Right atrium auricular region (tissue), 2 donors: ENCODE measurements around the gene NEU1. TPM values are rescaled to one million over a fixed set of nuclear protein-coding genes. Genes with fewer than 3 reads are reported as not detected.
"Not testable (repeated sequence)": the region's sequence is repeated elsewhere in the genome, so short reads cannot be mapped to it uniquely, and the experiment has no call there.

Source experiments
- DNase-seq: peaks from one replicate; pipeline ENCODE4 v3.0.0-alpha.2; 2019; ENCODE audit warnings: low spot score
- H3K27ac ChIP-seq, 2 donors: fragments of 200-600 bp; sonication (generic); 1 replicate in 1 of 2; 2 replicates in 1 of 2; pipeline ENCODE4 v1.5.1; 2016 to 2019
- H3K27me3 ChIP-seq, 2 donors: fragments of 200-600 bp; sonication (generic); one replicate each; pipeline versions ENCODE4 v1.5.1 to v1.6.0; 2017 to 2019
- H3K36me3 ChIP-seq: fragments of 200-600 bp; sonication (generic); one replicate; pipeline ENCODE4 v1.5.1; 2016
- H3K4me1 ChIP-seq, 2 donors: fragments of 200-600 bp; sonication (generic); one replicate each; pipeline versions ENCODE4 v1.5.1 to v1.6.0; 2017 to 2019
- H3K4me3 ChIP-seq, 2 donors: fragments of 200-600 bp; sonication (generic); 1 replicate in 1 of 2; 2 replicates in 1 of 2; pipeline ENCODE4 v1.5.1; 2017 to 2019; ENCODE audit warnings: mild to moderate bottlenecking in 1 of 2, moderate library complexity in 1 of 2
- H3K9me3 ChIP-seq, 2 donors: fragments of 200-600 bp; sonication (generic); one replicate each; pipeline ENCODE4 v1.5.1; 2019
- total RNA-seq, 2 donors: library from RNA; depleted of rRNA; stranded (reverse); fragments of >200 nt; gene quantifications; one replicate each; pipeline ENCODE4 v1.1.0, GENCODE V29; 2016
- TF ChIP-seq, protein P1 (sequence below), 2 donors: fragments of 200-600 bp; sonication (generic); IDR thresholded peaks; one replicate each; pipeline ENCODE4 v1.5.1; 2019; ENCODE audit warnings: antibody characterized with exemption in 2 of 2

The NEU1 gene
- total RNA-seq: 10 to 100 TPM; 28.0 to 37.7 TPM

DNA sequence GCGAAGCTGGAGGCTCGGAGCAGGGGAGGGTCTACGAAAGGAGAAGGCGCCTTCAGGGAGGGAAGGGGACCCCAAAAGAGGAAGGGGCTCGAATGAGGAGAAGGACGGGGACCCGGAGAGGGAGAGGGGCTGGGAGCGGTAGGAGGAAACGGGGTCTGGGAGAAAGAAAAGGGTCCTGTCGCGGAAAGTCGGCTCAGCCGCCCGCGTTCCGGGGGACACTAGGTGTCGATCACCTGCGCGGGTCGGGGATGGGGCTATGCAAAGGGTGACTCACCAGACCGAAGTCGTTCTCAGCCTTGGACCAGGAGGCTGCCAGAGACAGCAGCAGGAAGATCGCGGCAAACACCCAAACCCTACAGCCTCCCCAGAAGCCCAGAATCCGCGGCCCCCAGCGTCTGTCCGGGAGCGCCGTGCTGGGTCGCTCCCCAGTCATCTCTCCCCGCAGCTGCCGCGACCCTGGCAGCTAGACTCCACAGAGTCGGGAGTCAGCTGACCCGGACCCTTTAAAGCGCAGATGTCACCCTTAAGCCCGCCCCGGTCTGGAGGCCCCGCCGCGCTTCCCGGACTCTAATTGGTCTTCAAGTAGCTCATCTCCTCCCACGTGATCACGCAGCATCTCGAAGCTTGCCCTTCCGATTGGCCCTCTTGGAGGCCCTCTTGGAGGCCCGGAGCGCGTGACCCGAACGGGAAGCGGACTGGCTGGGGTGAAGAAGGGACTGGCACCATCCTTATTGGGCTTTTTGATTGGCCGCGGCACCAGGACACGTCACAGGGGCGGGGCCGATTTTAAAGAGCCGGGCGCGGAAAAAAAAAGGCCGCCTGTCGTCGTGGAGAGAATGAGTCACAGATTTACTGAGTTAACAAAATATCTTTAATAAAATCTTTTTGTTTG lies at the start of gene NEU1:
NEU1 (minus strand) TSS at position 478 of the 892 bp plus-strand sequence; CDS start at position 433, 45 bp downstream.
- Histone ChIP-seq H3K4me1 (peaks cover 0 to 21% of the 10 kb centered on the region in 2 donors), H3K27ac (peak within 1 kb of the TSS; percentile 91 to 92), H3K27me3 (no peaks in the 10 kb centered on the region), H3K36me3 (peaks cover 31% of the 10 kb centered on the region), H3K9me3 (no peaks in the 10 kb centered on the region), H3K4me3 (peak within 1 kb of the TSS; percentile 73 to 78)
- DNase-seq: peak; percentile 100
- TF ChIP-seq, protein P1, sequence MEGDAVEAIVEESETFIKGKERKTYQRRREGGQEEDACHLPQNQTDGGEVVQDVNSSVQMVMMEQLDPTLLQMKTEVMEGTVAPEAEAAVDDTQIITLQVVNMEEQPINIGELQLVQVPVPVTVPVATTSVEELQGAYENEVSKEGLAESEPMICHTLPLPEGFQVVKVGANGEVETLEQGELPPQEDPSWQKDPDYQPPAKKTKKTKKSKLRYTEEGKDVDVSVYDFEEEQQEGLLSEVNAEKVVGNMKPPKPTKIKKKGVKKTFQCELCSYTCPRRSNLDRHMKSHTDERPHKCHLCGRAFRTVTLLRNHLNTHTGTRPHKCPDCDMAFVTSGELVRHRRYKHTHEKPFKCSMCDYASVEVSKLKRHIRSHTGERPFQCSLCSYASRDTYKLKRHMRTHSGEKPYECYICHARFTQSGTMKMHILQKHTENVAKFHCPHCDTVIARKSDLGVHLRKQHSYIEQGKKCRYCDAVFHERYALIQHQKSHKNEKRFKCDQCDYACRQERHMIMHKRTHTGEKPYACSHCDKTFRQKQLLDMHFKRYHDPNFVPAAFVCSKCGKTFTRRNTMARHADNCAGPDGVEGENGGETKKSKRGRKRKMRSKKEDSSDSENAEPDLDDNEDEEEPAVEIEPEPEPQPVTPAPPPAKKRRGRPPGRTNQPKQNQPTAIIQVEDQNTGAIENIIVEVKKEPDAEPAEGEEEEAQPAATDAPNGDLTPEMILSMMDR (IDR thresholded peaks at IDR 0.05): no peak

DNA sequence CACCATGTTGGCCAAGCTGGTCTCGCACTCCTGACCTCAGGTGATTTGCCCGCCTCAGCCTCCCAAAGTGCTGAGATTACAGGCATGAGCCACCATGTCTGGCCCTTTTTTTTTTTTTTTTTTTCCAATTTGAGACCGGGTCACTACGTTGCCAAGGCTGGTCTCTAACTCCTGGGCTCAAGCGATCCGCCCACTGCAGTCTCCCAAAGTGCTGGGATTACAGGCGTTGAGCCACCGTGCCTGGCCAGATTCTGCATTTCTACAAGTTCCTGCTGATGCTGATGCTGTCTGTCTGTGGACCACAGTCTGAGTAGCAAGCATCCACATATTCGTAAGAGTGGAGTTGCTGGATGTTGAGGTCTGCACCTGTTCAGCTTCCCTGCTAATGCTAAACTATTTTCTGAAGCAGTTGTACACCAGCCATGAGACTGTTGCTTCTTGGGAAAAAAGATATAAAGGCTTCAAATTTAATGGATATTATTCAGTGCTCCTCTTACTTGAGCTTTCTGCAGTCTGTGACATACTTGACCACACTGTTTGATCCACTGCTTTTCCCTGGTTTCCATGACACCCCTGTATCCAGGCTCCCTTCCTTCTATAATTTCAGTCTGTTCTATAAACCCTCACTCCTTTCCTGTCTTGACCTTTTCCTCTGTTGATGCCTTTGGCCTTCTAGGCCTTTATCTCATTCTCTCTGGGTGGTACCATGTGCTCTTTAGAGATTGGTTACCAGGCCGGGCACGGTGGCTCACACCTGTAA lies 49.4 kb upstream of the NEU1 start:
- no peak overlapping the region for H3K27ac ChIP-seq
- H3K27me3 ChIP-seq: no peaks in the 10 kb centered on the region
- H3K36me3 ChIP-seq: no peaks in the 10 kb centered on the region
- no peak for DNase-seq
- no peak overlapping the region for H3K4me3 ChIP-seq
- TF ChIP-seq, protein P1 (IDR thresholded peaks at IDR 0.05): no peak
- no peaks in the 10 kb centered on the region for H3K9me3 ChIP-seq
- H3K4me1 ChIP-seq: no peaks in the 10 kb centered on the region

DNA sequence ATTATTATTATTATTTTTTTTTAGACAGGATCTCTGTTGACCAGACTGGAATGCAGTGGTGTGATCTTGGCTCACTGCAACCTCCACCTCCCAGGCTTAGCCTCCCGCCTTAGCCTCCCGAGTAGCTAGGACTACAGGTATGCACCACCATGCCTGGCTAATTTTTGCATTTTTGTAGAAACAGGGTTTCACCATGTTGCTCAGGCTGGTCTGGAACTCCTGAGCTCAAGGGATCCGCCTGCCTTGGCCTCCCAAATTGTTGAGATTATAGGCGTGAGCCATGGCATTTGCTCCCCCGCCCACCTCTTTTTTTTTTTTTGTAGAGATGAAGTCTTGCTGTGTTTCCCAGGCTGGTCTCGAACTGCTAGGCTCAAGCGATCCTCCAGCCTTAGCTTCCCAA lies 46.7 kb upstream of the NEU1 start:
- H3K27ac ChIP-seq, H3K9me3 ChIP-seq, H3K4me1 ChIP-seq, H3K4me3 ChIP-seq, H3K36me3 ChIP-seq, H3K27me3 ChIP-seq, DNase-seq: not testable (repeated sequence)

DNA sequence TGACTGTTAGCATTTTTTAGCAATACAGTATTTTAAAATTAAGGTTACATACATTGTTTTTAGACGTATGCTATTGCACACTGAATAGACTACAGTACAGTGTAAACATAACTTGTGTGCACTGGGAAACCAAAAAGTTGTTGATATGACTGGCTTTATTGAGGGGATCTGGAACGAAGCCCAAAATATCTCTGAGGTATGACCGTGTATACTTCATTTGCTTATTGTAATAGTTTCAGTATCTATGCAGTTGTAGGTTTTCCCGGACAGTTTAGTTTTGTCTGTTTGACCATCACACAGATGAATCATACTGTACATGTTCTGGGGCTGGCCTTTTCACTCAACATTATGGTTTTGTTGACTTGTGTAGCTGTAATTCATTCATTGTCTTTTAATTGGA lies 46.2 kb upstream of the NEU1 start:
- Histone ChIP-seq H3K4me1 (no peaks in the 10 kb centered on the region), H3K27ac (no peak overlapping the region), H3K9me3 (no peaks in the 10 kb centered on the region), H3K27me3 (no peaks in the 10 kb centered on the region), H3K4me3 (no peak overlapping the region), H3K36me3 (no peaks in the 10 kb centered on the region)
- TF ChIP-seq, protein P1 (IDR thresholded peaks at IDR 0.05): no peak
- no peak for DNase-seq

DNA sequence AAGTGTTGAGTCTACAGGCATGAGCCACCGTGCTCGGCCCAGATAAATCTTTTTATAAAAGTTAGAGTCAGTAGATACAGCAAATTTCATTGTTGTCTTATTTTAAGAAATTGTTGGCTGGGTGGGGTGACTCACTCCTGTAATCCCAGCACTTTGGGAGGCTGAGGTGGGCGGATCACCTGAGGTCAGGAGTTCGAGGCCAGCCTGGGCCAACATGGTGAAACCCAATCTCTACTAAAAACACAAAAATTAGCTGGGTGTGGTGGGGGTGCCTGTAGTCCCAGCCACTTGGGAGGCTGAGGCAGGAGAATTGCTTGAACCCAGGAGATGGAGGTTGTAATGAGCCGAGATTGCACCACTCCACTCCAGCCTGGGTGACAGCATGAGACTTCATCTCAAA lies 45.6 kb upstream of the NEU1 start:
- not testable (repeated sequence) for H3K27me3 ChIP-seq, DNase-seq, H3K4me1 ChIP-seq, H3K4me3 ChIP-seq, H3K36me3 ChIP-seq, H3K27ac ChIP-seq, H3K9me3 ChIP-seq

DNA sequence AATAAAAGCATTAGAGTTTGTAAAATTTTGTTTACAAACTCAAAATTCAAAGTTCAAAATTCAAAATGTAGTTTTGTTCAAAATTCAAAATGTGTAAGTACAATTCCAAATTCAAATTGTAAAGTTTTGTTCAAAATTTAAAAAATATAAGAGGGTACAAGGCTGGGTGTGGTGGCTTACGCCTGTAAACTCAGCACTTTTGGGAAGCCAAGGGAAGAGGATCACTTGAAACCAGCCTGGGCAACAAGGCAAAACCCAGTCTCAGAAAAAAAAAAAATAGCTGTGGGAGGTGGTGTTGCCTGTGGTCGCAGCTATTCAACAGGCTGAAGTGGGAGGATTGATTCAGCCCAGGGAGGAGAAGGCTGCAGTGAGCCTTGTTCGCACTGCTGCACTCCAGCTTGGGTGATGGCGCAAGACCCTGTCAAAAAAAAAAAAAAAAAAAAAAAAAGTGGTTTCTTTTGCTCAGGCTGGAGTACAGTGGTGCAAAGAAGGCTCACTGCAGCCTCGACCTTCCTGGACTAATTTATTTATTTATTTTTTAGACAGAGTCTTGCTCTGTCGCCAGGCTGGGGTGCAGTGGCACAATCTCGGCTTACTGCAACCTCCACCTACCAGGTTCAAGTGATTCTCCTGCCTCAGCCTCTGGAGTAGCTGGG lies 44.7 kb upstream of the NEU1 start:
- no peaks in the 10 kb centered on the region for H3K9me3 ChIP-seq
- TF ChIP-seq, protein P1 (IDR thresholded peaks at IDR 0.05): no peak
- no peak overlapping the region for H3K4me3 ChIP-seq
- no peak for DNase-seq
- H3K36me3 ChIP-seq: no peaks in the 10 kb centered on the region
- no peak overlapping the region for H3K27ac ChIP-seq
- peaks cover 0 to 9% of the 10 kb centered on the region in 2 donors for H3K4me1 ChIP-seq
- no peaks in the 10 kb centered on the region for H3K27me3 ChIP-seq

DNA sequence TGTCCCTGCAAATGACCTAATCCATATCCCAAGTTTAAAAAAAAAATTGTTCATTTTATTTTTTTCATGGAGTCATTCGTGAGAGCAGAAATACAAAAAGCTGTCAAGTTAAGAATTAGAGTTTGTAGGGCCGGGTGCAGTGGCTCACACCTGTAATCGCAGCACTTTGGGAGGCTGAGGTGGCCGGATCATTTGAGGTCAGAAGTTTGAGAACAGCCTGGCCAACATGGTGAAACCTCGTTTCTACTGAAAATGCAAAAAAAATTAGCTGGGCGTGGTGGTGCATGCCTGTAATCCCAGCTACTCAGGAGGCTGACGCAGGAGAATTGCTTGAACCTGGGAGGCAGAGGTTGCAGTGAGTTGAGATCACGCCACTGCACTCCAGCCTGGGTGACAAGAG lies 44.1 kb upstream of the NEU1 start:
- not testable (repeated sequence) for DNase-seq, H3K27me3 ChIP-seq, H3K27ac ChIP-seq, H3K4me1 ChIP-seq, H3K9me3 ChIP-seq, H3K4me3 ChIP-seq, H3K36me3 ChIP-seq
